Bronchial epithelial cell (primary cell): Measurements from ENCODE around the gene TAS1R3. TPM values are rescaled to one million over a fixed set of nuclear protein-coding genes. Genes with fewer than 3 reads are reported as not detected.

Experiments used
- DNase-seq: peaks from one replicate; pipeline ENCODE4 v3.0.0-alpha.2; 2010; ENCODE audit warnings: low read depth
- FAIRE-seq: peaks from 2 replicates; lab custom pipeline; 2011; peaks lifted over from hg19 to GRCh38; lab: Jason Lieb, UNC
- H3K27me3 ChIP-seq: 2 replicates; pipeline ENCODE4 v1.5.1; 2011; ENCODE audit warnings: low read length; ENCODE audit not compliant: control insufficient read depth, insufficient read depth
- H3K36me3 ChIP-seq: 2 replicates; pipeline ENCODE4 v1.5.1; 2011; ENCODE audit warnings: low read length; ENCODE audit not compliant: control insufficient read depth, insufficient read depth
- H3K4me3 ChIP-seq: 2 replicates; pipeline ENCODE4 v1.5.1; 2011; ENCODE audit warnings: mild to moderate bottlenecking, low read depth, low read length, control low read depth
- total RNA-seq: library from RNA; depleted of rRNA; stranded (reverse); fragments of >200 nt; gene quantifications from 2 replicates; pipeline ENCODE4 v1.2.1, GENCODE V29; 2014
- TF ChIP-seq, protein P1 (sequence below): IDR thresholded peaks from 2 replicates; pipeline ENCODE4 v1.5.1; 2011; ENCODE audit warnings: mild to moderate bottlenecking, moderate library complexity, low read length, control low read depth, inconsistent platforms; ENCODE audit not compliant: insufficient read depth, severe bottlenecking

The TAS1R3 gene
- total RNA-seq, 1 donor from 2014 or later = 0.26 TPM

DNA sequence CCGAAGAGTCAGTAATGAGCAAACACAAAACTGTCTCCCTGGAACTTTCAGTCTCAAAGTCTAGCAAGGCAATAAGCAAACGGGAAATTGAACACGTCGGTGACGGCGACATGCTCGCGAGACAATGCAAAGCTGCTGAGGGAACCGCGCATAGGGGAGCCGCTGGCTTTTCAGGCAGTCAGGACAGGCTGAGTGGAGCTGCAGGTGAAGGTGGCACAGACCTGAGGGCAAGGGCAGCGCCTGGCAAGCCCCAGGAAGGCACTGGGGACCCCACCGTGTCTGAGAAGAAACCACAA, 11.5 kb upstream of the TAS1R3 start:
- H3K4me3 ChIP-seq = no peak overlapping the region
- peaks cover 20% of the 10 kb centered on the region for H3K36me3 ChIP-seq
- TF ChIP-seq, protein P1, sequence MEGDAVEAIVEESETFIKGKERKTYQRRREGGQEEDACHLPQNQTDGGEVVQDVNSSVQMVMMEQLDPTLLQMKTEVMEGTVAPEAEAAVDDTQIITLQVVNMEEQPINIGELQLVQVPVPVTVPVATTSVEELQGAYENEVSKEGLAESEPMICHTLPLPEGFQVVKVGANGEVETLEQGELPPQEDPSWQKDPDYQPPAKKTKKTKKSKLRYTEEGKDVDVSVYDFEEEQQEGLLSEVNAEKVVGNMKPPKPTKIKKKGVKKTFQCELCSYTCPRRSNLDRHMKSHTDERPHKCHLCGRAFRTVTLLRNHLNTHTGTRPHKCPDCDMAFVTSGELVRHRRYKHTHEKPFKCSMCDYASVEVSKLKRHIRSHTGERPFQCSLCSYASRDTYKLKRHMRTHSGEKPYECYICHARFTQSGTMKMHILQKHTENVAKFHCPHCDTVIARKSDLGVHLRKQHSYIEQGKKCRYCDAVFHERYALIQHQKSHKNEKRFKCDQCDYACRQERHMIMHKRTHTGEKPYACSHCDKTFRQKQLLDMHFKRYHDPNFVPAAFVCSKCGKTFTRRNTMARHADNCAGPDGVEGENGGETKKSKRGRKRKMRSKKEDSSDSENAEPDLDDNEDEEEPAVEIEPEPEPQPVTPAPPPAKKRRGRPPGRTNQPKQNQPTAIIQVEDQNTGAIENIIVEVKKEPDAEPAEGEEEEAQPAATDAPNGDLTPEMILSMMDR = no peak
- H3K27me3 ChIP-seq = no peaks in the 10 kb centered on the region
- FAIRE-seq (no peak), DNase-seq (no peak)

DNA sequence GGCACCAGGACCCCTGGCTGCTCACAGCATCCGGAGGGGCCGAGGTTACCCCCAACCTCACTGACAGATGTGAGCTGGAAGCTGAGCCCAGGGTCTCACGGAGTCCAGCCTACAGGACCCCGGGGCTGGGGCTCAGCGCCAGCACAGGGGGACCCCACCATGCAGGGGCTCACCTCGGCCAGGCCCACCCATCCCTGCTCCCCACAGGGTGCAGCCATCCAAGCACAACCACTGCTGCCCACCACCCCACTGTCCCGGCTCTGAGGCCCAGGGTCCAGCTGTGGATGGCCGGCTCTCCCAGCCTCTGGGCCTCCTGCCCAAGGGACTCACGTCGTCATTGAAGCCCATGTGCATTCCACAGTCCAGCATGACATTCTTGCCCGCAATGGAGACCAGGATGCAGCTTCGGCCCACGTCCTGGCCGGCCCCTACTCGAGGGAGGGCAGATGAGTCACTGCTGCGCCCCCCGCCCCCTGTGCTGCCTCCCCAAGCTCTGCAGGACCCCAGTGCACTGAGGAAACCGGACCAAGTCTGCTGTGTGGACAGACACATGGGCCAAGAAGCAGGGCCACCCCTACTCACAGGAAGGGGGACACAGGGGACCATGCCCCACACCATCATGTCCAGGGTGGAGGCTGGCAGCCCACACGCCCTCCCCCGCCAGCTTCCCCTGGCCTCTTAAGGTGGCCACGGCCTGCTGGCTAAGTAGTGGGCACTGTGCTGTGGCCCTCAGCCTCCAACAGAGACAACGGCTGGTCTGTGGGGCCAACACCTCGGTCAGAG, 10.2 kb upstream of the TAS1R3 start:
- no peak for FAIRE-seq
- TF ChIP-seq, protein P1 = no peak
- H3K36me3 ChIP-seq = peaks cover 18% of the 10 kb centered on the region
- H3K27me3 ChIP-seq = no peaks in the 10 kb centered on the region
- DNase-seq = no peak
- no peak overlapping the region for H3K4me3 ChIP-seq

DNA sequence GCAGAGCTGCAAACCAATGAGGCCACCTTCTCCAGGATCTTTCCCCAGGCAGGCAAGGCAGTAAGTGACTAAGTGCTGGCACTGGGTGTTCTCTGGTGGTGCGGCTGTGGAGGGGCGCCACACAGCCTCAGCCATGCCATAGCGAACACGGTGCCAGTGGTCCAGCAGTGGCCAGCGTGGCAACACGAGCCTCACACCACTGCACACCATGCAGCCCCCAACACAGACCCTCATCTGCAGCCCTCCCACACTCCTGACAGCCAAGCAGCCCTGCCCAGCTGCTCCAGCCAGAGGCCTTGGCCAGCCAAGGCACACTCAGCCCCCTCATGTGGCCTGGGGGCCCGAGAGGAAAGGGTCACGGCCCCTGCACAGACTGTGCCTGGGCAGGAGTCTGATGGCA, 9.6 kb upstream of the TAS1R3 start:
- Histone ChIP-seq H3K36me3 (peaks cover 19% of the 10 kb centered on the region), H3K27me3 (no peaks in the 10 kb centered on the region), H3K4me3 (no peak overlapping the region)
- TF ChIP-seq, protein P1 = no peak
- DNase-seq (no peak), FAIRE-seq (no peak)

DNA sequence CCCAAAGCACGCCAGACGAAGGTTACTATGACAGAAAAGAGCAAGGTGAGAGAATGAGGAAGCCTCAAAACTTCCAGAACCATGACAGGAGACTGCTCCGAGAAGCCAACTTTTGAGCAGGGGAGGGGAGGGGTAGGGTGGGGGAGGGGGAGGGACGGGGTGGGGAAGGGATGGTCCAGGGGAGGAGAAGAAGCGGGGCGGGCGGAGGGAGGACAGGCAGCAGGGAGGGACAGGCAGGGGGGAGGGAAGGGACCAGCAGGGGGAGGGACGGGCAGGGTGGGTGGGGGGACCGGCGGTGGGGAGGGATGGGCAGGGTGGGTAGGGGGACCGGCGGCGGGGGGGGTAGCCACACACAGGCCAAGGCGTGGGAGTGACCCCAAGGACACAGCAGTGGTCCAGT, 8.7 kb upstream of the TAS1R3 start:
- H3K36me3 ChIP-seq = peaks cover 21% of the 10 kb centered on the region
- FAIRE-seq (no peak), DNase-seq (no peak)
- TF ChIP-seq, protein P1 = no peak
- no peak overlapping the region for H3K4me3 ChIP-seq
- no peaks in the 10 kb centered on the region for H3K27me3 ChIP-seq

DNA sequence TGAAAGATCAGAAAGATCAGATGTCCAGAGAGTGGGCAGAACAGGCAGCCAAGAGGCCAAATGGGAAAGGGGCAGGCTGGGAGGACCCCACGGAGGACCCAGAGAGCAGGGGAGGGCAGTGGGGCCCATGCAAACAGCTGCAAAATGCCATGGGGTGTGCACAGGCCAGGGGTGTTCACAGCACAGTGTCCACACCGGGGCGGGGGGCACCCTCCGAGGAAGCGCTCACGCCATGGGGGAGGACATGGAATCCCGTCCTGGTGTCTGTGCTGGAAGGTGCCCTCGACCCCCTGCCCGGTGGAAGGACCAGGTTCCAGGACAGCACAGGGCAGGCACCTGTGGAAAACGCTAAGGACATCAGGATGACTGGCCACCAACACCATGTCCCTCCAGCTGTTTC, 8.1 kb upstream of the TAS1R3 start:
- Histone ChIP-seq H3K27me3 (no peaks in the 10 kb centered on the region), H3K36me3 (peaks cover 23% of the 10 kb centered on the region), H3K4me3 (no peak overlapping the region)
- FAIRE-seq = no peak
- TF ChIP-seq, protein P1 = no peak
- no peak for DNase-seq

DNA sequence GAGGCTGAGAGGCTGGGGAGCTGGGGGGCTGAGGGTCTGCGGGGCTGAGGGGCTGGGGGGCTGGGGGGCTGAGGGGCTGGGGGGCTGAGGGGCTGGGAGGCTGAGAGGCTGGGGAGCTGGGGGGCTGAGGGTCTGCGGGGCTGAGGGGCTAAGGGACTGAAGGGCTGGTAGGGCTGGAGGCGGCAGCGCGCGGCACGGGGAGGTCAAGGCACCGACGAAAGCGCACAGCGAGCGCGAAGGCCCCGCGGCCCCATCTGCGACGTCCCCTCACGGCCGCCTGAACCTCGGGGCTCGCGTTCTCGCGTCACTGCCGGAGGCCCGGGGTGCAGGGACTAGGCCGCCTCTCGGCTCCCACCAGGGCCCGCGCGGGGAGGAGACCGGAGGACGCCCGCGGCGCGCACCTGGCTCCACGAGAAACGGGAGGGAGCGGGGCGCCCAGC, 7.0 kb upstream of the TAS1R3 start:
- DNase-seq (no peak), FAIRE-seq (no peak)
- Histone ChIP-seq H3K27me3 (no peaks in the 10 kb centered on the region), H3K4me3 (peak overlapping the region; percentile 99), H3K36me3 (peaks cover 25% of the 10 kb centered on the region)
- TF ChIP-seq, protein P1 = no peak
